Stimulated activated memory B cell treated with anti-CD40 and anti-IgM and Interleukin-4, amounts not matched to agents 10 μg/mL and 1 μg/mL and 100 μg/mL, for 72 hours (primary cell): ENCODE data around the gene GOLGA5.
"Not testable (repeated sequence)": the region's sequence is repeated elsewhere in the genome, so short reads cannot be mapped to it uniquely, and the experiment has no call there.

ENCODE experiments used
- ATAC-seq: fragments of 150-1000 bp; cut with Tn5 transposase; 2 replicates; pipeline ENCODE4 v1.10.0; 2021
- H3K27ac Mint-ChIP-seq: one replicate; pipeline ENCODE4 v1.8.0; 2022; ENCODE audit warnings: mild to moderate bottlenecking, mixed read lengths
- H3K27me3 Mint-ChIP-seq: one replicate; pipeline ENCODE4 v1.8.0; 2022; ENCODE audit warnings: mixed read lengths
- H3K36me3 Mint-ChIP-seq: one replicate; pipeline ENCODE4 v1.8.0; 2022; ENCODE audit warnings: mixed read lengths
- H3K4me1 Mint-ChIP-seq: one replicate; pipeline ENCODE4 v1.8.0; 2022; ENCODE audit warnings: mixed read lengths
- H3K4me3 Mint-ChIP-seq: one replicate; pipeline ENCODE4 v1.8.0; 2022; ENCODE audit warnings: mild to moderate bottlenecking, moderate library complexity, mixed read lengths
- H3K9me3 Mint-ChIP-seq: one replicate; pipeline ENCODE4 v1.8.0; 2022; ENCODE audit warnings: mixed read lengths

GOLGA5 gene

GRCh38 chr14:92792885-92793284 lies 1.2 kb upstream of the GOLGA5 start:
- H3K4me3 Mint-ChIP-seq = no peak overlapping the region
- ATAC-seq = no peak
- peaks cover 16% of the 10 kb centered on the region for H3K9me3 Mint-ChIP-seq
- H3K36me3 Mint-ChIP-seq = peaks cover 19% of the 10 kb centered on the region
- H3K27ac Mint-ChIP-seq = peak overlapping the region; percentile 96
- no peaks in the 10 kb centered on the region for H3K27me3 Mint-ChIP-seq
- H3K4me1 Mint-ChIP-seq = peaks cover 23% of the 10 kb centered on the region

- Mint-ChIP-seq H3K27me3 (no peaks in the 10 kb centered on the region), H3K27ac (peak overlapping the region; percentile 96)
- ATAC-seq = no peak
These were observed 439 bp downstream of the GOLGA5 start for GRCh38 chr14:92794547-92794941.

GRCh38 chr14:92794961-92795360 lies 856 bp downstream of the GOLGA5 start:
- ATAC-seq = no peak
- H3K9me3 Mint-ChIP-seq = peaks cover 6% of the 10 kb centered on the region
- H3K4me3 Mint-ChIP-seq = peak overlapping the region; percentile 95
- H3K4me1 Mint-ChIP-seq = peaks cover 26% of the 10 kb centered on the region
- peak overlapping the region; percentile 96 for H3K27ac Mint-ChIP-seq
- peaks cover 23% of the 10 kb centered on the region for H3K36me3 Mint-ChIP-seq
- H3K27me3 Mint-ChIP-seq = no peaks in the 10 kb centered on the region

More at GRCh38 chr14:92794547-92794941, 439 bp downstream of the GOLGA5 start:
- peak overlapping the region; percentile 95 for H3K4me3 Mint-ChIP-seq
- peaks cover 23% of the 10 kb centered on the region for H3K4me1 Mint-ChIP-seq
- peaks cover 23% of the 10 kb centered on the region for H3K36me3 Mint-ChIP-seq
- H3K9me3 Mint-ChIP-seq = peaks cover 9% of the 10 kb centered on the region

DNA sequence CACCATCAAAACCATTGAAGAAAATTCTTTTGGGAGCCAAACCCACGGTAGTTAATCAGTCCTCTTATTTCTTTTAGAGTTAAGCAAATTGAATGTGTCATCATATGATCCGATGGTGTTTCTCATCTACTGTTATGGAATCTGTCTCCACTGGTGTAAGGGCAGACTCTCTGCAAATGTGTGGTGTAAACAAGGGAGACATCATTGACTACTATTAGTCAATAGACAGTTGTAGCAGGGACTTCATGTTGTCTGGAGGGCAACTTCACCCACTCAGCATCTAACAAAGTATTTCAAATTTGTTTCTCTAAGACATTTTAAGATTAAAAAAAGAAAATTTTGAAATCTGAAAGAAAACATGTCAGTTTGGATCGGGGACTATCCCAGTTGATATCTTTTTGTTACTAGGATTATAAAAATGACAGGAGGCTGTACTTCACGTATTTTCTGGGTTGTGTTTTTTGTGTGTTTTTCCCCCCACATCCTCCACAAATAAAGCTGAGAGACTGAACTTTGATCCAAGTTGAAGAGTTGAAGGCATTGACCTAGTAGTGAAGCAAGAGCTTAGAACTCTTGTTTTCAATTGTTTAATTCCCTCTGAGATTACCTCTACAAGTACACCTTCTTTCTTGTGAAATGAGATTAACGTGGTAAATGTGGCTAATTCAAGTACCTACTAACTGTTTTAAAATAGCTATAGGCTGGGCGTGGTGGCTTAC lies 4.0 kb downstream of the GOLGA5 start:
- Mint-ChIP-seq H3K36me3 (peaks cover 37% of the 10 kb centered on the region), H3K9me3 (no peaks in the 10 kb centered on the region), H3K27me3 (no peaks in the 10 kb centered on the region), H3K4me3 (no peak overlapping the region), H3K4me1 (peaks cover 51% of the 10 kb centered on the region), H3K27ac (no peak overlapping the region)
- no peak for ATAC-seq

DNA sequence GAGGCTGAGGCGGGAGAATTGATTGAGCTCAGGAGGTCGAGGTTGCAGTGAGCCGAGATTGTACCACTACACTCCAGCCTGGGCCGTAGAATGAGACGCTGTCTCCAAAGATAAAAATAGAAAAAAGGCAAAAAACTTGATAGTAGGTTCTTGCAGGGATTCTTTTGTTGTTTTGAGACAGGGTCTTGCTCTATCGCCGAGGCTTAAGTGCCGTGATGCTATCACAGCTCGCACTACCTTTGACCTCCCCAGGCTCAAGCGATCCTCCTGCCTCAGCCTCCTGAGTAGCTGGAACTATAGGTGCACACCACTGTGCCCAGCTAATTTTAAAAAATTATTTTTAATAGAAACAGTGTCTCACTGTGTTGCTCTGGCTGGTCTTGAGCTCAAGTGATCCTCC lies 4.7 kb downstream of the GOLGA5 start:
- peaks cover 49% of the 10 kb centered on the region for H3K4me1 Mint-ChIP-seq
- no peak overlapping the region for H3K4me3 Mint-ChIP-seq
- ATAC-seq = no peak
- H3K27me3 Mint-ChIP-seq = no peaks in the 10 kb centered on the region
- H3K9me3 Mint-ChIP-seq = peaks cover under 1% of the 10 kb centered on the region
- peaks cover 44% of the 10 kb centered on the region for H3K36me3 Mint-ChIP-seq
- no peak overlapping the region for H3K27ac Mint-ChIP-seq

- Mint-ChIP-seq H3K36me3 (peaks cover 55% of the 10 kb centered on the region), H3K4me1 (peaks cover 50% of the 10 kb centered on the region), H3K27ac (peak overlapping the region; percentile 6), H3K4me3 (peak overlapping the region; percentile 30), H3K9me3 (peaks cover 2% of the 10 kb centered on the region), H3K27me3 (no peaks in the 10 kb centered on the region)
- no peak for ATAC-seq
These were observed 5.9 kb downstream of the GOLGA5 start for GRCh38 chr14:92800012-92800411.

GRCh38 chr14:92800525-92800924 lies 6.4 kb downstream of the GOLGA5 start:
- Mint-ChIP-seq H3K4me3 (no peak overlapping the region), H3K4me1 (peaks cover 49% of the 10 kb centered on the region), H3K27me3 (no peaks in the 10 kb centered on the region), H3K36me3 (peaks cover 58% of the 10 kb centered on the region), H3K9me3 (peaks cover 2% of the 10 kb centered on the region), H3K27ac (peak overlapping the region; percentile 6)
- ATAC-seq = no peak

- H3K27ac Mint-ChIP-seq = no peak overlapping the region
- H3K9me3 Mint-ChIP-seq = peaks cover 2% of the 10 kb centered on the region
- no peak for ATAC-seq
- H3K4me3 Mint-ChIP-seq = no peak overlapping the region
- no peaks in the 10 kb centered on the region for H3K27me3 Mint-ChIP-seq
- H3K36me3 Mint-ChIP-seq = peaks cover 63% of the 10 kb centered on the region
- H3K4me1 Mint-ChIP-seq = peaks cover 44% of the 10 kb centered on the region
These were observed 7.8 kb downstream of the GOLGA5 start for GRCh38 chr14:92801917-92802316.

DNA sequence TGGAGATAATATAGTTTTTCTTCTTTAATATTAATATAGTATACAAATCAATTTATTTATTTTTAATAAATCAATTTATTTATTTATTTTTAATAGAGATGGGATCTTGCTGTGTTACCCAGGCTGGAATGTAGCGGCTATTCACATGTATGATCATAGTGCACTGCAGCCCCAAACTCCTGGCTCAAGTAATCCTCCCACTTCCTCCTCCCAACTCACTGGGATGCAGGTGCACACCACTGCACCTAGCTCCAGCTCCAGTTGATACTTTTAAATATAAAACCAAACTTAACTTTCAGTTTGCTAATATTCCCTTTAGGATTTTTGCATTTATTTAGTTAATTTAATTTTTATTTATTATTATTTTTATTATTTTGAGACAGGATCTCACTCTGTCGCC lies 8.6 kb downstream of the GOLGA5 start:
- ATAC-seq = no peak
- H3K36me3 Mint-ChIP-seq = peaks cover 64% of the 10 kb centered on the region
- H3K4me3 Mint-ChIP-seq = no peak overlapping the region
- no peak overlapping the region for H3K27ac Mint-ChIP-seq
- peaks cover 44% of the 10 kb centered on the region for H3K4me1 Mint-ChIP-seq
- peaks cover 2% of the 10 kb centered on the region for H3K9me3 Mint-ChIP-seq
- no peaks in the 10 kb centered on the region for H3K27me3 Mint-ChIP-seq

GRCh38 chr14:92813201-92813600 lies 19.1 kb downstream of the GOLGA5 start:
- H3K4me1 Mint-ChIP-seq = no peaks in the 10 kb centered on the region
- H3K36me3 Mint-ChIP-seq = peaks cover 24% of the 10 kb centered on the region
- ATAC-seq = no peak
- no peaks in the 10 kb centered on the region for H3K9me3 Mint-ChIP-seq
- H3K27ac Mint-ChIP-seq = no peak overlapping the region
- H3K4me3 Mint-ChIP-seq = no peak overlapping the region
- no peaks in the 10 kb centered on the region for H3K27me3 Mint-ChIP-seq

DNA sequence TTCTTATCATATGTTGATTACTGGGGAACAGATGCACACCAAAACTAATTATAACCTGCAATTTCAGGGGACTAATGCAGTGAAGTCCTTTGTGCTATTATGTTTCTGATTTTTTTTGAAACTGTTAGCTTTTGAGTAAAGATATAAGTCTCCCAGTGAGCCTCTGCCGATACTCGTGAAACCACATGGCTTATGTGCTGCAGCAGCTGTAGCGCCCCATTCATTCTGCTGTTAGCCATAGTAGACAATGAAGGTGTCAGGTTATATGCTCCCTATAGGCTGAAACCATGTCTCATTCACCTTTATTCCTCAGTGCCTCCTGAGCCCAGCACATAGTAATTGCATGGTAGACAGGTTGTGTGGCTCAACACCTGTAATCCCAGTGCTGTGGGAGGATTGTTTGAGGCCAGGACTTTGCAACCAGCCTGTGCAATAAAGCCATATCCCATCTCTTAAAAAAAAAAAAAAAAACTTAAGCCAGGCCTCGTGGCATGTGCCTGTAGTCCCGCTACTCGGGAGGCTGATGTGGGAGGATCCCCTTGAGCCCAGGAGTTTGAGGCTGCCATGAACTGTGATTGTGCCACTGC lies 25.0 kb downstream of the GOLGA5 start:
- H3K4me1 Mint-ChIP-seq = no peaks in the 10 kb centered on the region
- no peak overlapping the region for H3K4me3 Mint-ChIP-seq
- no peaks in the 10 kb centered on the region for H3K27me3 Mint-ChIP-seq
- ATAC-seq = no peak
- no peak overlapping the region for H3K27ac Mint-ChIP-seq
- peaks cover 65% of the 10 kb centered on the region for H3K36me3 Mint-ChIP-seq
- no peaks in the 10 kb centered on the region for H3K9me3 Mint-ChIP-seq

DNA sequence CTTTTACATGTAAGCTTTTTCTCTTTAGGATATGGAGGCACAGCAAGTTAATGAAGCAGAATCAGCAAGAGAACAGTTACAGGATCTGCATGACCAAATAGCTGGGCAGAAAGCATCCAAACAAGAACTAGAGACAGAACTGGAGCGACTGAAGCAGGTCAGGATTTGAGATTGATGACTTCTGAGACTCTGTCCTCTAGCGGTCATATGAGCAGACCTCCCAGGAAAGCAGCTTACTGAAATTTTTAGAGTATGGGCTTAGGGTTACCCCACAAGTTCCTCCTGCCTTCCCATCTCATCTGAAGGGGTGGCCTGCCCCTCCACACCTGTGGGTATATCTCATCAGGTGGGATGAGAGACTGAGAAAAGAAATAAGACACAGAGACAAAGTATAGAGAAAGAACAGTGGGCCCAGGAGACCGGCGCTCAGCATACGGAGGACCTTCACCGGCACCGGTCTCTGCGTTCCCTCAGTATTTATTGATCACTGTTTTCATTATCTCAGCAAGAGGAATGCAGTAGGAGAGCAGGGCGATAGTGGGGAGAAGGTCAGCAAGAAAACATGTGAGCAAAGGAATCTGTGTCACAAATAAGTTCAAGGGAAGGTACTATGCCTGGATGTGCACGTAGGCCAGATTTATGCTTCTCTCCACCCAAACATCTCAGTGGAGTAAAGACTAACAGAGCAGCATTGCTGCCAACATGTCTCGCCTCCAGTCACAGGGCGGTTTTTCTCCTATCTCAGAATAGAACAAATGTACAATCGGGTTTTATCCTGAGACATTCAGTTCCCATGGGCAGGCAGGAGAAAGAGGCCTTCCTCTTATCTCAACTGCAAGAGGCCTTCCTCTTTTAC lies 25.8 kb downstream of the GOLGA5 start:
- not testable (repeated sequence) for H3K27me3 Mint-ChIP-seq, H3K4me1 Mint-ChIP-seq, ATAC-seq, H3K27ac Mint-ChIP-seq, H3K4me3 Mint-ChIP-seq, H3K9me3 Mint-ChIP-seq
- H3K36me3 Mint-ChIP-seq = peaks cover 72% of the 10 kb centered on the region

DNA sequence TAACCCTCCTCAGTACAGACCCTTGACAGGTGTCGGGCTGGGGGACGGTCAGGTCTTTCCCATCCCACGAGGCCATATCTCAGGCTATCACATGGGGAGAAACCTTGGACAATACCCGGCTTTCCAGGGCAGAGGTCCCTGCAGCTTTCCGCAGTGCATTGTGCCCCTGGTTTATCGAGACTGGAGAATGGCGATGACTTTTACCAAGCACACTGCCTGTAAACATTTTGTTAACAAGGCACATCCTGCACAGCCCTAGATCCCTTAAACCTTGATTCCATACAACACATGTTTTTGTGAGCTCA lies 26.4 kb downstream of the GOLGA5 start:
- ATAC-seq, H3K4me3 Mint-ChIP-seq, H3K9me3 Mint-ChIP-seq, H3K4me1 Mint-ChIP-seq, H3K27ac Mint-ChIP-seq, H3K27me3 Mint-ChIP-seq: not testable (repeated sequence)
- H3K36me3 Mint-ChIP-seq = peaks cover 69% of the 10 kb centered on the region

DNA sequence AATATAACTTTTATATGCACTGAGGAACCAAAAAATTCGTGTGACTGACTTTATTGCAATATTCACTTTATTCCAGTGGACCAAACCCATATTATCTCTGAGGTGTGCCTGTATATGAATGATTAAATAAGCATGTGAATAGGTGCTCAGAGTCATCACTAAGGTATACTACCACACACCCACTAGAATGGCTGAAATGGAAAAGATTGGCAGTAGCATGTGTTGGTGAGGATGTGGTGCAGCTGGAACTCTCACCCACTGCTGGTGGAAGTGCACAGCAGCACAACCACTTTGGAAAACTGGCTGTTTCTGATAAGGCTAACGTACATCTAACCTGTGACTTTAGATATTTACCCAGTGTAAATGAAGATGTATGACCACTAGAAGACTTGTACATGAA lies 36.8 kb downstream of the GOLGA5 start:
- peaks cover 56% of the 10 kb centered on the region for H3K36me3 Mint-ChIP-seq
- H3K27ac Mint-ChIP-seq = no peak overlapping the region
- H3K4me1 Mint-ChIP-seq = no peaks in the 10 kb centered on the region
- no peak for ATAC-seq
- H3K4me3 Mint-ChIP-seq = no peak overlapping the region
- H3K27me3 Mint-ChIP-seq = no peaks in the 10 kb centered on the region
- H3K9me3 Mint-ChIP-seq = no peaks in the 10 kb centered on the region

DNA sequence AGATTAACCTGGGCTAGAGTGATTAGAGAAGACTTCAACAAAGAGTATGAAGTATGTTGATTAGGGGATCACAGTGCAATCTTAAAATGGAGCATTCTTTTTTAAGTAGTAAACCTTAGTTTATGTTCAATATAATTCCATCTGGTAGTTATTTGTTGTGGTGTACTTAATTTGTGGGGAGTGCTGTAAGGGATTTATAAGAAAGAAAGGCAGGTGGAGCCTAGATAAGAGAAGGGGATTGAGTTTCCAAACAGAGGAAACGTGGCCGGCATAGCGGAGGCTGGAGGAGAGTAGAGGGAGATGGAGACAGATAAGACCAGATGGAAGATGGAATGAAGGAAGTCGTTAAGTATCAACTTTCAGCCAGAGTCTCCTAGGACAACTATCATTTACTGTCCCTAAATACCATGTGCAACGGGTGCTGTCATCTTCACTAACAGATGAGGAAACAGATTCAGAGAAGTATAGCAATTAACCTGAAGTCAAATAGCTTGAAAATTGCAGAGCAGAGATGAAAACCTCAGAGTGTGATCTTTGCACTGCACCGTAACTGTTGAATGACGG lies 38.1 kb downstream of the GOLGA5 start:
- H3K36me3 Mint-ChIP-seq = peaks cover 63% of the 10 kb centered on the region

More for the DNA sequence above, 38.1 kb downstream of the GOLGA5 start:
- no peak for ATAC-seq
- no peak overlapping the region for H3K4me3 Mint-ChIP-seq
- H3K9me3 Mint-ChIP-seq = no peaks in the 10 kb centered on the region
- no peak overlapping the region for H3K27ac Mint-ChIP-seq
- no peaks in the 10 kb centered on the region for H3K4me1 Mint-ChIP-seq
- H3K27me3 Mint-ChIP-seq = no peaks in the 10 kb centered on the region
